ENCODE measurements around the gene PIP5K1B. TPM values are rescaled to one million over a fixed set of nuclear protein-coding genes. Genes with fewer than 3 reads are reported as not detected.

Gene PIP5K1B
- total RNA-seq, 4 donors from 2014 or later = 0.63 to 1.6 (median 0.98) TPM

GRCh38 chr9:68877219-68877618 is 172.2 kb downstream of the PIP5K1B start:
- intact Hi-C loops (cut with DNase I) = no loop called here
- Histone ChIP-seq H3K9me3 (no peaks in the 10 kb centered on the region), H3K4me3 (replicated peaks in 1 of 3) (no peak overlapping the region), H3K27ac (no peak overlapping the region), H3K27me3 (no peaks in the 10 kb centered on the region), H3K36me3 (no peaks in the 10 kb centered on the region), H3K4me1 (no peaks in the 10 kb centered on the region)
- no peak for TF ChIP-seq POLR2A (IDR thresholded peaks at IDR 0.05)
- no peak for TF ChIP-seq CTCF (IDR thresholded peaks at IDR 0.05)
- no peak for DNase-seq

GRCh38 chr9:68878450-68878849 is 173.4 kb downstream of the PIP5K1B start:
- H3K4me1 ChIP-seq = no peaks in the 10 kb centered on the region
- no peak for TF ChIP-seq CTCF (IDR thresholded peaks at IDR 0.05)
- TF ChIP-seq POLR2A (IDR thresholded peaks at IDR 0.05) = no peak
- intact Hi-C loops (cut with DNase I) = no loop called here
- no peaks in the 10 kb centered on the region for H3K9me3 ChIP-seq
- H3K27ac ChIP-seq = no peak overlapping the region
- no peak overlapping the region for H3K4me3 ChIP-seq (replicated peaks in 1 of 3)
- no peak for DNase-seq
- no peaks in the 10 kb centered on the region for H3K36me3 ChIP-seq
- no peaks in the 10 kb centered on the region for H3K27me3 ChIP-seq

GRCh38 chr9:68883224-68883623 is 178.2 kb downstream of the PIP5K1B start:
- no peak for DNase-seq
- TF ChIP-seq CTCF (IDR thresholded peaks at IDR 0.05) = no peak
- no peak for TF ChIP-seq POLR2A (IDR thresholded peaks at IDR 0.05)
- no peaks in the 10 kb centered on the region for H3K27me3 ChIP-seq
- H3K9me3 ChIP-seq = no peaks in the 10 kb centered on the region
- no peaks in the 10 kb centered on the region for H3K4me1 ChIP-seq
- intact Hi-C loops (cut with DNase I) = no loop called here
- no peak overlapping the region for H3K27ac ChIP-seq
- WGBS, 2 donors = 50 to 54% methylated on average over 3 of the region's 3 CpGs
- H3K4me3 ChIP-seq (replicated peaks in 1 of 3) = no peak overlapping the region
- H3K36me3 ChIP-seq = no peaks in the 10 kb centered on the region

- Histone ChIP-seq H3K4me3 (replicated peaks in 1 of 3) (no peak overlapping the region), H3K27ac (no peak overlapping the region), H3K27me3 (no peaks in the 10 kb centered on the region), H3K9me3 (no peaks in the 10 kb centered on the region), H3K36me3 (no peaks in the 10 kb centered on the region), H3K4me1 (no peaks in the 10 kb centered on the region)
- DNase-seq = no peak
- 74 to 77% methylated on average over 1 of the region's 1 CpG for WGBS, 2 donors
- TF ChIP-seq POLR2A (IDR thresholded peaks at IDR 0.05) (no peak), CTCF (IDR thresholded peaks at IDR 0.05) (no peak)
- intact Hi-C loops (cut with DNase I) = no loop called here
Measured at GRCh38 chr9:68887232-68887631, 182.2 kb downstream of the PIP5K1B start.

GRCh38 chr9:68894502-68894901 is 189.5 kb downstream of the PIP5K1B start:
- peaks cover 4 to 12% of the 10 kb centered on the region in 2 donors for H3K4me1 ChIP-seq
- intact Hi-C loops (cut with DNase I) = no loop called here
- no peaks in the 10 kb centered on the region for H3K36me3 ChIP-seq
- H3K27ac ChIP-seq = no peak overlapping the region
- no peak overlapping the region for H3K4me3 ChIP-seq (replicated peaks in 1 of 3)
- H3K9me3 ChIP-seq = no peaks in the 10 kb centered on the region
- no peak for TF ChIP-seq CTCF (IDR thresholded peaks at IDR 0.05)
- TF ChIP-seq POLR2A (IDR thresholded peaks at IDR 0.05) = no peak
- 14 to 29% methylated on average over 7 of the region's 7 CpGs for WGBS, 2 donors
- DNase-seq = peak; percentile 5 to 7
- H3K27me3 ChIP-seq = no peaks in the 10 kb centered on the region
